ENCODE measurements around the gene RPS28. TPM values are rescaled to one million over a fixed set of nuclear protein-coding genes. Genes with fewer than 3 reads are reported as not detected.
"Not testable (repeated sequence)": the region's sequence is repeated elsewhere in the genome, so short reads cannot be mapped to it uniquely, and the experiment has no call there.

RPS28 gene
- total RNA-seq, 1 donor from 2014 or later: 967 TPM

- Histone ChIP-seq H3K4me3 (peak within 1 kb of the TSS; percentile 77), H3K9me3 (replicated peaks) (no peaks in the 10 kb centered on the region), H3K36me3 (no peaks in the 10 kb centered on the region), H3K27ac (replicated peaks) (peak within 1 kb of the TSS; percentile 96), H3K27me3 (ENCODE audit: low read depth) (peaks cover 2% of the 10 kb centered on the region), H3K4me1 (peaks cover 58% of the 10 kb centered on the region)
- intact Hi-C loops (cut with micrococcal nuclease): no loop called here
- peak; percentile 22 for TF ChIP-seq CTCF (IDR thresholded peaks at IDR 0.05; ENCODE audit: borderline replicate concordance)
- peak; percentile 98 for DNase-seq
Observed at GRCh38 chr19:8342684-8343482, 21.6 kb downstream of the RPS28 start, which contains the start of gene KANK3. KANK3 (minus strand) TSS chr19:8343262; CDS start chr19:8337828, 5,434 bp downstream.

GRCh38 chr19:8343483-8343844 is 22.2 kb downstream of the RPS28 start:
- TF ChIP-seq CTCF (IDR thresholded peaks at IDR 0.05; ENCODE audit: borderline replicate concordance): no peak
- intact Hi-C loops (cut with micrococcal nuclease): no loop called here
- Histone ChIP-seq H3K36me3 (no peaks in the 10 kb centered on the region), H3K27ac (replicated peaks) (peak overlapping the region; percentile 96), H3K9me3 (replicated peaks) (no peaks in the 10 kb centered on the region), H3K4me1 (peaks cover 56% of the 10 kb centered on the region), H3K27me3 (ENCODE audit: low read depth) (no peaks in the 10 kb centered on the region), H3K4me3 (peak overlapping the region; percentile 77)
- no peak for DNase-seq

- DNase-seq; H3K4me3 ChIP-seq; H3K36me3 ChIP-seq; intact Hi-C loops (cut with micrococcal nuclease); H3K27me3 ChIP-seq (ENCODE audit: low read depth); H3K9me3 ChIP-seq (replicated peaks): not testable (repeated sequence)
- Histone ChIP-seq H3K27ac (replicated peaks) (peak overlapping the region; percentile 55), H3K4me1 (peaks cover 42% of the 10 kb centered on the region)
Observed at GRCh38 chr19:8349629-8350372, 28.5 kb downstream of the RPS28 start.

GRCh38 chr19:8352134-8352827 is 31.0 kb downstream of the RPS28 start:
- H3K27me3 ChIP-seq (ENCODE audit: low read depth): no peaks in the 10 kb centered on the region
- H3K27ac ChIP-seq (replicated peaks): peak overlapping the region; percentile 36
- H3K9me3 ChIP-seq (replicated peaks): peaks cover 8% of the 10 kb centered on the region
- intact Hi-C loops (cut with micrococcal nuclease): no loop called here
- peak overlapping the region; percentile 36 for H3K4me3 ChIP-seq
- no peak for DNase-seq
- H3K4me1 ChIP-seq: peaks cover 48% of the 10 kb centered on the region
- H3K36me3 ChIP-seq: no peaks in the 10 kb centered on the region
- TF ChIP-seq CTCF (IDR thresholded peaks at IDR 0.05; ENCODE audit: borderline replicate concordance): no peak

GRCh38 chr19:8352845-8353244 is 31.5 kb downstream of the RPS28 start:
- DNase-seq; H3K27me3 ChIP-seq (ENCODE audit: low read depth); H3K9me3 ChIP-seq (replicated peaks); intact Hi-C loops (cut with micrococcal nuclease); H3K27ac ChIP-seq (replicated peaks); H3K36me3 ChIP-seq: not testable (repeated sequence)
- Histone ChIP-seq H3K4me1 (peaks cover 46% of the 10 kb centered on the region), H3K4me3 (peak overlapping the region; percentile 36)

GRCh38 chr19:8355631-8356402 is 34.5 kb downstream of the RPS28 start:
- H3K4me3 ChIP-seq: no peak overlapping the region
- H3K9me3 ChIP-seq (replicated peaks): peaks cover 8% of the 10 kb centered on the region
- no peak for DNase-seq
- intact Hi-C loops (cut with micrococcal nuclease): loop anchor here (5.0 kb wide), 1 partner anchor 41 kb away; no protein-coding TSS in a partner anchor
- no peak for TF ChIP-seq CTCF (IDR thresholded peaks at IDR 0.05; ENCODE audit: borderline replicate concordance)
- H3K27me3 ChIP-seq (ENCODE audit: low read depth): no peaks in the 10 kb centered on the region
- peaks cover 32% of the 10 kb centered on the region for H3K4me1 ChIP-seq
- H3K27ac ChIP-seq (replicated peaks): no peak overlapping the region
- no peaks in the 10 kb centered on the region for H3K36me3 ChIP-seq

Measured in left ventricle myocardium inferior (tissue), 1 donor.